Stimulated activated CD8-positive, alpha-beta memory T cell treated with anti-CD3 and anti-CD28 coated beads, Interleukin-7, amount 100 ng/mL, for 24 hours (primary cell): ENCODE results near the gene CTDSP2.
"Not testable (repeated sequence)": the region's sequence is repeated elsewhere in the genome, so short reads cannot be mapped to it uniquely, and the experiment has no call there.

Experiments
- DNase-seq: peaks from one replicate; pipeline ENCODE4 v3.0.0-alpha.2; 2020; ENCODE audit warnings: low read depth

CTDSP2 gene, protein sequence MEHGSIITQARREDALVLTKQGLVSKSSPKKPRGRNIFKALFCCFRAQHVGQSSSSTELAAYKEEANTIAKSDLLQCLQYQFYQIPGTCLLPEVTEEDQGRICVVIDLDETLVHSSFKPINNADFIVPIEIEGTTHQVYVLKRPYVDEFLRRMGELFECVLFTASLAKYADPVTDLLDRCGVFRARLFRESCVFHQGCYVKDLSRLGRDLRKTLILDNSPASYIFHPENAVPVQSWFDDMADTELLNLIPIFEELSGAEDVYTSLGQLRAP

GRCh38 chr12:57846577-57847319, at the start of gene CTDSP2:
TSS of gene CTDSP2 (minus strand) at chr12:57846729. CDS start at chr12:57846435, 294 bp downstream.
- peak; percentile 73 for DNase-seq

- no peak for DNase-seq
Observed at GRCh38 chr12:57896115-57896433, 49.5 kb upstream of the CTDSP2 start.

- DNase-seq: no peak
Observed at GRCh38 chr12:57895389-57896114, 49.0 kb upstream of the CTDSP2 start.

DNA sequence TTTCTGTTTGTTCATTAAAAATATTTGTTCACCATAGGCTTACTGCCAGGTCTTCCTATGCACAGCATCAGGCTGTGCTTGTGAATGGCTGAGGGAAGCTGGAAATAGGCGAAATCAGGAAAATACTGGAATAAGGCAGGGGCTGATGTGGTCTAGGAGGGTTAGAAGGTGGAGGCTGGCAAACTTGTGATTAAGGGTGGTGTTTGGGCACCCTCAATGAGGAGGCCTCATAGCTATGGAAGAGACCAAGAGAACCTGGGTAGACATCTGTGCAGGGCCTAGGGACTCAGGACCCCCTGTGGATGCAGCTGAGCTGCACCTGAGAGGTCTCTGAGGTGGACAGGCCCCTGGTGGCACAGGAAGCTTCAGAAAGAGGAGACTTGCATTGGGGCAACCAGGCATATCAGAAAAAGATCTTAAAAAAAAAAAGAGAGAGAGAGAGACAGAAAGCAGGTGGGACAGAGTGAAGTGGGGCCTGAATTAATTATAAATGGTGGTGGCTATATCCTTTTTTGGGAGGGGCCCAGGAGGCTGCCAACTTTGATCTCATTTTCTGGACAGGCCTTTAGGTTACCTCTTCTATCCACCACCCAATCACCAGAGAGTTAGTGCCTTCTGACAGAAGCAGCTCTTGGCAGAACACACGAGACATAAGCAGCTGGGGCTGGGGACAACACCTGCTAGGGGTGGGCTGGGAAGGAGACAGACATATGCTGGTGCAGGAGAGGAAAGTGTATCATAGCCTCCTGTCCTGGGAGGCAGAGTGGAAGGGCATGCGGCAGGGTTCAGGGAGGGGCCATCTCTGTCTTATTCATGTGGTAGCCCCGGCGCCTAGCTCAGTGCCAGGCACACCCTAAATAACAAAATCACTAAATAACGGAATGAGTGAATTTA, 48.1 kb upstream of the CTDSP2 start:
- no peak for DNase-seq

- DNase-seq: no peak
Observed at GRCh38 chr12:57893431-57894353, 47.2 kb upstream of the CTDSP2 start.

GRCh38 chr12:57892232-57892972, 45.9 kb upstream of the CTDSP2 start:
- no peak for DNase-seq

DNA sequence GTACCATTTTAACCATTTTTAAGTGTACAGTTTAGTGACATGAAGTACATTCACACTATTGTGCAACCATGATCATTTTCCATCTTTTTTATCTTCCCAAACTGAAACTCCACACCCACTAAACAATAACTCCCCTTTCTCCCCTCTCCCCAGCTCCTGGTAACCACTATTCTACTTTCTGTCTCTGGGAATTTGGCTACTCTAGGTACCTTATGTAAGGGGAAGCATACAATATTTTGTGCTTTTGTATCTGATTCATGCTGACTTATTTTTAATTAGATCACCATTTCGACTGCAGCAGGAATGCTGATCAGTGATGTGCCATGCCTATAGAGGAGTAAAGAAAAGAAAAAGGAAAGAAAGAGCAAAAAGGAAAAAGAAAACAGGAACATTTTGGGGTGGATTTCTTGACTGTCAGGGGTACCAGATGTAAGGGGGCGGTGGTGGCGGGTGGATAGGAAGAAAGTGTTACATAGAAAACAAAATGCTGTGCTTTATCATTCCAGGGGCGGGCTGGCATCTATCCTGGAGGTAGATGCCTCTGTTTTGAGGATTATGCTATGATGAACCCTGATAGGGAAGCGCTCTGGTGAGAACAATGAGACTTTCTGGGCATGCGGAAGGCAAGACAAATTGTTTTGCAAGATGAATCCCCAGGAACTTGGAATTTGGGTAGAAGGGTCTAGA, 45.2 kb upstream of the CTDSP2 start:
- no peak for DNase-seq

DNA sequence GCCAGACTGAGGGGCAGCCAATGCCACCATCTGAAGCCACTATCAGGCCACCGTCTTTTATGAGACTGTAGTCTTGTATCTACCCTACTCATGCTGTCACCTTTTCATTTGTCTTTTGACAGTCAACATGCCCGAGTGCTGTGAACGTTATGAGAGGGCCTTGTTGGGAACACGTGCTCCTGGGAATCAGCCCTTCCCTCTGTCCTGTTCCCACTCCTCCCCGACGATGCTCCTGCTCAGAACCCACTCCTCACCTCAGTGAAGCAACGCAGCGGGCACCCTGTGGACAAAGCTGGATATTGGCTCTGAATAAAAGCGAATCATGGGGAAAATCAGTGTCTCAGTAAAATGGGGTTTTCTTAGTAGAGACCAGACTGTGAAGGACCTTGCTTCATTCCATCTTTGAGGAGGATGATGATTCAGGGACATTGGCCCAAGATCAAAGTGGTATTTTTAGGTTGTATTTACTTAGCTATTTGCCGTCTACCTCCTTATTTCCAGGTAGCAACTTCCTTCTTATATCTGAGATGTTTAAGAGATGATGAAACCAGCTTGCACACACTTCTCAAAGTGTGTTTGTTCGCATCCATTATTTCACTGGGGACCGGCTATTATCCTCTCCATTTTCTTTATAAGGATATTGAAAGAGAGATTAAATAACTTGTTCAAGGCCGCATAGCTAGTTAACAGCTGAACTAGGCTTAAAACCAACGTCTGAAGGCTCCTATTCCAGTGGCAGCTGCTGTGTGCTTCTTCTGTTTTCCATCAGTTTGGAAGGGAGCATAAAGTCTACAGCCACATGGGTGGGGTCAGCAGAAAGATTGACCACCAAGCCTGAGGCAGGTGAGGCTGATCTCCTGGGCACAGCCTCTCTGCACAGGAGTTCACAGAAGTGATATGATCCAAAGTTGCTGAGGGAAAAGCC, 43.9 kb upstream of the CTDSP2 start:
- DNase-seq: no peak

- DNase-seq: no peak
Observed at GRCh38 chr12:57889500-57889989, 43.0 kb upstream of the CTDSP2 start.

GRCh38 chr12:57888409-57889157, 42.1 kb upstream of the CTDSP2 start:
- DNase-seq: no peak

GRCh38 chr12:57887631-57888408, 41.3 kb upstream of the CTDSP2 start:
- DNase-seq: no peak

DNA sequence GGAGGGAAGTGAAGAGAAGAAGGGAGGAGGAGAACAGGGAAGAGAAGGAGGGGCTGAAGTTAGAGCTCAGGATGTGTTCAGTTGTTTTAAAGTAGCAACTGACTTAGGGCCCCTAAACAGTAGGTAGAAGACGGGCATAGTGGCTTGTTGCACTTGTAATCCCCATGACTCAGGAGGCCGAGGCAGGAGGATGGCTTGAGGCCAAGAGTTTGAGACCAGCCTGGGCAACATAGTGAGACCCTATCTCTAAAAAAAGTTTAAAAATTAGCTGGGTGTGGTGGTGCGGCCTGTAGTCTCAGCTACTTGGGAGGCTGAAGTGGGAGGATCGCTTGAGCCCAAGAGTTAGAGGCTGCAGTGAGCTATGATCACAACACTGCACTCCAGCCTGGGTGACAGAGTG, 40.4 kb upstream of the CTDSP2 start:
- DNase-seq: not testable (repeated sequence)

DNA sequence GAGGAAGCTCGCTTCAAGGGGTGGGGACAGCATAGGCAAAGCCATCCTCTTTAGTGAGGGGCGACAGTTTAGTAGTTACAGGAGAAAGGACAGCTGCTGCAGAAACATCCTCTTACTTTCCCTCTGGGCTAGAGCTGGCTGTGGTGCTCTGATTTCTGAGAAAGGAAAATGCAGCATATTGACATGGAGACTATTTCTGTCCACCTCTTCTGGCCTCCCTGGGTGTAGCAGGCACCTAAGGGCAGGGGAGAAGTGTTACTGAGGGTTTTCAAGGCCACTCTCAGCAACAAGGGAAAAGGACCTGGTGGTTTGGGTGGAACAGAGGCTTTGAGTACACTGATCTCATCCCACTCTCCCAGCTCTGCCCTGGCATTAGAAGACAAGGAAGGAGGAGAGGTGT, 40.0 kb upstream of the CTDSP2 start:
- no peak for DNase-seq

- DNase-seq: no peak
Observed at GRCh38 chr12:57885207-57885606, 38.7 kb upstream of the CTDSP2 start.

GRCh38 chr12:57883700-57884099, 37.2 kb upstream of the CTDSP2 start:
- DNase-seq: no peak

DNA sequence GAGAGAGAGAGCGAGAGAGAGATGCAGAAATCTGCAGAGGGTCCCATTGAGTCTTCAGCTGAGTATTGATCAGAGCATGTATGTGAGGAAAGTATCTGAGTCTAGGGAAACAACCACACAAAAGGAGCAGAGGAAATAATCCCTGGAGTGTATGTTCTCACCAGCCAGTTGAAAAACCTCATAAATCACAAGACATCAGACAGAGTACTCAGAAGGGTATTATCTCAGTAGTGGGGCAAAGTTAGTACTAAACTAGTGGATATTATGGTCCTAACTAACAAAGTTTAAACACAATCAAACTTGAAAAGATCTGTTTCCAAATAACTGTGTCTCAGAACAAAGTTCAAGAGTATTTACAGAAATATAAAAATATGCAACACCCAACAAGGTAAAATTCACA, 36.5 kb upstream of the CTDSP2 start:
- DNase-seq: no peak

DNA sequence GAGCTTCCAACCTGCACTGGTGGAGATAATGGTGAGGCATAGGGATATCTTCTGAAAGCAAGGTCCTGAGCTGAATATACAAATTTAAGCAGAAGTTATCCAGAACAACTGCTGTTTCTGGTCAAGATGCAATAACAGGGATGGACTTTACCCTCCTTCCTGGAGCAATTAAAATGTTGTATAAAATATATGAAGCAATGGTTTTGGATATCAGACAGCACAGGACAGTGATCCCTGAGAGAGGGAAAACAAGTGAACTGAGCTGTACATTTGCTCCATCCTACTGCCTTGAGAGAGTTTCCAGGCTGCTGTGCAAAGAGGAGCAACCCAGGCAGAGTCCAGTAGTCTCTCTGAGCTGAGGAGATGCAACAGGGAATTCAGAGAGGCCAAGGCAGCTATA, 36.0 kb upstream of the CTDSP2 start:
- DNase-seq: no peak
